Ovary (tissue), 9 donors: ENCODE results near the gene NSD1. TPM values are rescaled to one million over a fixed set of nuclear protein-coding genes. Genes with fewer than 3 reads are reported as not detected.

Experiments
- DNase-seq, 5 donors: peaks; one replicate each; pipeline ENCODE4 v3.0.0-alpha.2; 2019 to 2020
- H3K27ac ChIP-seq, 2 donors: fragments of 200-600 bp; one replicate each; pipeline versions ENCODE4 v1.5.1 to v1.8.0; 2019 to 2022
- H3K27me3 ChIP-seq: fragments of 200-600 bp; one replicate; pipeline ENCODE4 v1.8.0; 2022
- H3K36me3 ChIP-seq: fragments of 200-600 bp; sonication (generic); one replicate; pipeline ENCODE4 v1.5.1; 2019
- H3K4me1 ChIP-seq: one replicate; pipeline ENCODE4 v1.8.1; 2013; ENCODE audit warnings: mild to moderate bottlenecking, moderate library complexity; ENCODE audit not compliant: insufficient read depth
- H3K4me3 ChIP-seq: fragments of 200-600 bp; sonication (generic); one replicate; pipeline ENCODE4 v1.5.1; 2017
- H3K9me3 ChIP-seq, 2 donors: fragments of 200-600 bp in 1 of 2; sonication (generic) in 1 of 2; one replicate each; pipeline versions ENCODE4 v1.5.1 to v1.8.1; 2013 to 2019; ENCODE audit warnings: mild to moderate bottlenecking in 1 of 2, moderate library complexity in 1 of 2
- EP300 ChIP-seq: sonication (generic); formaldehyde crosslinking; IDR thresholded peaks from one replicate; pipeline ENCODE4 v1.6.1; 2017; ENCODE audit warnings: antibody characterized with exemption
- POLR2A ChIP-seq: fragments of 450-650 bp; IDR thresholded peaks from one replicate; pipeline ENCODE4 v1.6.1; 2017; ENCODE audit warnings: antibody characterized with exemption, mild to moderate bottlenecking, moderate library complexity
- WGBS, 3 donors: extraction: QIAGEN DNeasy Blood & Tissue Kit in 1 of 3; methylation state at CpG; one replicate each; pipeline versions ENCODE4 v1.1.5 to v1.1.7; 2013 to 2017; 5-methylcytosine and 5-hydroxymethylcytosine counted together
- intact Hi-C, 4 donors: fragments of 100-400 bp; cut with DNase I; formaldehyde crosslinking; loops; one replicate each; pipeline versions ENCODE4 v1.11.0 to v1.15.1; 2022 to 2023
- polyA plus RNA-seq, 2 donors: library from polyadenylated mRNA; stranded (reverse); fragments of 200-250 nt in 1 of 2; fragments of 350-450 nt in 1 of 2; fragmentation: Illumina TruSeq in 1 of 2; extraction: RNeasy Lipid Tissue Mini Kit (QIAGEN cat#74804) in 1 of 2; gene quantifications; one replicate each; pipeline ENCODE4 v1.2.3, GENCODE V29; 2013 to 2014
- total RNA-seq, 7 donors: library from RNA; depleted of rRNA in 2 of 7; stranded (reverse); fragments of >200 nt in 2 of 7; fragmentation: NEBNext Ultra II Directional in 3 of 7; extraction: Animal tissue kit (Norgen Biotek cat#: 25700) in 3 of 7; gene quantifications; one replicate each; pipeline versions ENCODE4 v1.1.0 to v1.2.4, GENCODE V29; 2016 to 2023
- TF ChIP-seq, protein P1 (sequence below), 3 donors: fragments of 450-650 bp in 2 of 3; fragments of 200-600 bp in 1 of 3; IDR thresholded peaks; one replicate each; pipeline versions ENCODE4 v1.5.1 to v1.8.0; 2016 to 2022; ENCODE audit warnings: antibody characterized with exemption in 3 of 3, mild to moderate bottlenecking in 1 of 3
- donor health status: DM: no; HTN: no; CAD: no; lungs with moderate emphysema.
- donor health status: DM: no; HTN: no; CAD: no.
- donor health status: Bipolar disorder and iron deficiency.
- donor health status: DM: yes; HTN: yes; CAD: no.
- donor health status: DM: no; HTN: no; CAD: no.
- donor health status: DM: yes; HTN: yes; CAD: no.

Gene NSD1
- total and polyA plus RNA-seq, 9 donors: 11.5 to 110 (median 75.5) TPM

DNA sequence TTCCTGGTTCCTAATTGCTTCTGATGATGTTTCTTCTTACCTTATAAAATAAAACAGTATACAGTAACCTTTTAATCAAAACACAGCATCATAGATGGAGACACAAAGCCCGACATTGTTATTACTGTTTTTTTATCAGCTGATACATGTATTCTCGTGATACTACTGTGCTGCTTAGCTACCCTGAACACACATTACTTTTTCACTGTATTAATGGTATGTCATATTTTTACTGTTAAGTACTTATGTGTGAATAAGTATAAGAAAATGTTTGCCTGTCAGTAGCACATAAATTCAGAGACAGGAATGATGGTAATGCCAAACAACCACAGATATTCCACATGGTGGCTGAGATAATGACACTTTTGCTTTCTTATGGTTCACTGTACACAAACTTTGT, 101.3 kb downstream of the NSD1 start:
- Histone ChIP-seq H3K4me1 (no peaks in the 10 kb centered on the region), H3K36me3 (no peaks in the 10 kb centered on the region), H3K4me3 (no peak overlapping the region), H3K27ac (no peak overlapping the region), H3K27me3 (no peaks in the 10 kb centered on the region), H3K9me3 (no peaks in the 10 kb centered on the region)
- no peak for DNase-seq
- TF ChIP-seq, protein P1, sequence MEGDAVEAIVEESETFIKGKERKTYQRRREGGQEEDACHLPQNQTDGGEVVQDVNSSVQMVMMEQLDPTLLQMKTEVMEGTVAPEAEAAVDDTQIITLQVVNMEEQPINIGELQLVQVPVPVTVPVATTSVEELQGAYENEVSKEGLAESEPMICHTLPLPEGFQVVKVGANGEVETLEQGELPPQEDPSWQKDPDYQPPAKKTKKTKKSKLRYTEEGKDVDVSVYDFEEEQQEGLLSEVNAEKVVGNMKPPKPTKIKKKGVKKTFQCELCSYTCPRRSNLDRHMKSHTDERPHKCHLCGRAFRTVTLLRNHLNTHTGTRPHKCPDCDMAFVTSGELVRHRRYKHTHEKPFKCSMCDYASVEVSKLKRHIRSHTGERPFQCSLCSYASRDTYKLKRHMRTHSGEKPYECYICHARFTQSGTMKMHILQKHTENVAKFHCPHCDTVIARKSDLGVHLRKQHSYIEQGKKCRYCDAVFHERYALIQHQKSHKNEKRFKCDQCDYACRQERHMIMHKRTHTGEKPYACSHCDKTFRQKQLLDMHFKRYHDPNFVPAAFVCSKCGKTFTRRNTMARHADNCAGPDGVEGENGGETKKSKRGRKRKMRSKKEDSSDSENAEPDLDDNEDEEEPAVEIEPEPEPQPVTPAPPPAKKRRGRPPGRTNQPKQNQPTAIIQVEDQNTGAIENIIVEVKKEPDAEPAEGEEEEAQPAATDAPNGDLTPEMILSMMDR (IDR thresholded peaks at IDR 0.05): no peak
- no peak for TF ChIP-seq EP300
- no peak for TF ChIP-seq POLR2A
- intact Hi-C loops: loop anchor here in 1 of 4 donors (10.0 kb wide), 1 partner anchor 130 kb away; no protein-coding TSS in a partner anchor
- 60 to 73% (median 67%) methylated on average over 2 of the region's 2 CpGs for WGBS, 3 donors

DNA sequence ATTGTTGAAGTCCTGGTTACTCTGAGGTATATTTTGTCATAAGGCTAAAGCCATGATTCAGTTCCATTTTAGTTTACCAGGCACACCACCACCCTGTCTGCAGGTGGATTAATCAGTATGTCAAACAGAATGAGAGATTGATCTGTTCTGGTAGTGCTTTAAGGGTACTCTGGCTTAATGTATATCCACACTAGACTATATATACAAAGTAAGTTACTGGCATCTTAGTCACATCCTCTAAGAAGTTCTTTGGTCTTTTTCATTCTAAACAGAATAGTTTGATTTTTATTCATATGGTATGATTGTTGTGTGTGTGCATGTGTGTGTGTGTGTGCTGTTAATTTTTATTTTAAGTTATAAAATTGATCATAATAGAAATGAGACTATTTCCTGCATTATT, 108.2 kb downstream of the NSD1 start:
- H3K36me3 ChIP-seq: no peaks in the 10 kb centered on the region
- TF ChIP-seq POLR2A: no peak
- TF ChIP-seq EP300: no peak
- TF ChIP-seq, protein P1 (IDR thresholded peaks at IDR 0.05): no peak
- intact Hi-C loops: no loop called here

DNA sequence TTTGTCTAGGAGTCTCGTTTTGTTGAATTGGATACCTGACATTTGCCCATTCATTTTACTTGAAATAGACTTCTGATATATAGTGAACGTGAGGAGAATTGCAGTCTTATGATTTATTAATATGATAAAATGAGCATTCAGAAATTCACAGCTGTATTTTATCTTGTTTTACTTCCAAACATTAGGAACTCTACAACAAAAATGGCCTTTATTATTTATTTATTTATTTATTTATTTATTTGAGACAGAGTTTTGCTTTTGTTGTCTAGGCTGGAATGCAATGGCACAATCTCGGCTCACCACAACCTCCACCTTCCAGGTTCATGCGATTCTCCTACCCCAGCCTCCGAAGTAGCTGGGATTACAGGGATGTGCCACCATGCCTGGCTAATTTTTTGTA, 108.7 kb downstream of the NSD1 start:
- H3K36me3 ChIP-seq: no peaks in the 10 kb centered on the region
- DNase-seq: no peak
- intact Hi-C loops: no loop called here
- TF ChIP-seq, protein P1 (IDR thresholded peaks at IDR 0.05): no peak
- no peak for TF ChIP-seq POLR2A
- TF ChIP-seq EP300: no peak
- H3K27ac ChIP-seq: no peak overlapping the region
- no peaks in the 10 kb centered on the region for H3K4me1 ChIP-seq
- H3K27me3 ChIP-seq: no peaks in the 10 kb centered on the region
- no peak overlapping the region for H3K4me3 ChIP-seq
- no peaks in the 10 kb centered on the region for H3K9me3 ChIP-seq
- 84 to 88% (median 88%) methylated on average over 5 of the region's 5 CpGs for WGBS, 3 donors

More for the DNA sequence above, 108.2 kb downstream of the NSD1 start:
- no peaks in the 10 kb centered on the region for H3K9me3 ChIP-seq
- H3K4me3 ChIP-seq: no peak overlapping the region
- H3K27ac ChIP-seq: no peak overlapping the region
- no peaks in the 10 kb centered on the region for H3K27me3 ChIP-seq
- no peak for DNase-seq
- H3K4me1 ChIP-seq: no peaks in the 10 kb centered on the region

DNA sequence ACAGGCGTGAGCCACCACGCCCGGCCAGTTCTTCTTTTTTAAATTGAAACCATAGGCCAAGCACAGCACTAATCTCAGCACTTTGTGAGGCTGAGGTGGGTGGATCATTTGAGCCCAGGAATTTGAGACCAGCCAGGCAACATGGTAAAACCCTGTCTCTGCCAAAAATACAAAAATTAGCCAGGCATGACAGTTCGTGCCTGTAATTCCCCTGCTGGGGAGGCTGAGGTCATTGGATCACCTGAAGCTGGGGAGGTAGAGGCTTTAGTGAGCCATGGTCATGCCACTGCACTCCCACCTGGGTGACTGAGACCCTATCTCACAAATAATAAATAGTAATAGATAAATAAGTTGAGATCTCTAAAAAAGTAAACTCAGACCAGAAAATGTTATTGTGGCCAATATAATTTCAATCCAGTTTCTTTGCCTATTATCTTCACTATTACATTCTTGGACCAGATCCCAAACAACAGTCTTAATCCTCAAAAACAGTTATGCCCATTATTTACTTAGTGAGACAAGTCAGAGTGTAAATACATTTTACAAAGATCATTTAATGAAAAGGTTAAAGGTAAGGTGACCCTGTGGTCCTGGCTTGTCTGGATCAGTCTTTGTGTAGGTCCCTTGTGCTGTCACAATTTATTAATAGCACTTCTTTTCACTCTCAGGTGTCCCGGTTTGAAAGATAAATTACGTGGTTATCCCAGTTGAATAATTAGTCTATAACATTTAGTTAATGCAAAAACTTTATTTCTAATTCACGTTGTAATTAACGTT, 116.4 kb downstream of the NSD1 start:
- Histone ChIP-seq H3K4me3 (no peak overlapping the region), H3K36me3 (no peaks in the 10 kb centered on the region), H3K4me1 (no peaks in the 10 kb centered on the region), H3K27me3 (no peaks in the 10 kb centered on the region), H3K27ac (no peak overlapping the region), H3K9me3 (no peaks in the 10 kb centered on the region)
- TF ChIP-seq, protein P1 (IDR thresholded peaks at IDR 0.05): no peak
- TF ChIP-seq EP300 (no peak), POLR2A (no peak)
- WGBS, 3 donors: 75 to 83% (median 77%) methylated on average over 8 of the region's 8 CpGs
- intact Hi-C loops: no loop called here
- no peak for DNase-seq
